Astrocyte of the spinal cord (primary cell): Measurements from ENCODE around the gene RFTN1.

Source experiments
- DNase-seq: peaks from one replicate; pipeline ENCODE4 v3.0.0; 2011; ENCODE audit warnings: low read depth, low spot score
- H3K4me3 ChIP-seq: 2 replicates; pipeline ENCODE4 v1.5.1; 2011; ENCODE audit warnings: low read depth, mild to moderate bottlenecking, low read length, moderate library complexity
- CTCF ChIP-seq: IDR thresholded peaks from 2 replicates; pipeline ENCODE4 v1.5.1; 2012; ENCODE audit warnings: low read depth, mild to moderate bottlenecking, low read length, inconsistent platforms
- in situ Hi-C: cut with HindIII; loops from 2 replicates; pipeline ENCODE4 v1.10.0; 2017; ENCODE audit warnings: low sequenced_read_pairs

RFTN1 gene

GRCh38 chr3:16514021-16514700, 662 bp upstream of the RFTN1 start:
- in situ Hi-C loops: no loop called here
- peak overlapping the region; percentile 96 for H3K4me3 ChIP-seq
- TF ChIP-seq CTCF: no peak
- no peak for DNase-seq

- peak; percentile 20 for DNase-seq
- no peak for TF ChIP-seq CTCF
- H3K4me3 ChIP-seq: peak overlapping the region; percentile 96
- in situ Hi-C loops: no loop called here
Measured at GRCh38 chr3:16512435-16513140, 911 bp downstream of the RFTN1 start.

GRCh38 chr3:16511681-16512434, 1.6 kb downstream of the RFTN1 start:
- H3K4me3 ChIP-seq: peak overlapping the region; percentile 96
- in situ Hi-C loops: no loop called here
- TF ChIP-seq CTCF: no peak
- peak; percentile 89 for DNase-seq

- TF ChIP-seq CTCF: no peak
- no peak for DNase-seq
- no peak overlapping the region for H3K4me3 ChIP-seq
- in situ Hi-C loops: no loop called here
Measured at GRCh38 chr3:16510620-16511319, 2.7 kb downstream of the RFTN1 start.

- no peak for TF ChIP-seq CTCF
- no peak for DNase-seq
- no peak overlapping the region for H3K4me3 ChIP-seq
- in situ Hi-C loops: no loop called here
Measured at GRCh38 chr3:16509721-16510619, 3.5 kb downstream of the RFTN1 start.
